Activated T-helper 2 cell treated with anti-CD3 and anti-CD28 coated beads, Interferon-gamma antibody, Interleukin-2, Interleukin-4, amounts not matched to agents 10 μg/mL and 5 μg/mL and 100 μg/mL, durations not matched to agents 14 hours and 24 hours and 36 hours (primary cell): ENCODE measurements around the gene SLC9A8. TPM values are rescaled to one million over a fixed set of nuclear protein-coding genes. Genes with fewer than 3 reads are reported as not detected.
A peak's percentile ranks its signal among the peaks of the same experiment; 100 is the strongest.
"Not testable (repeated sequence)": the region's sequence is repeated elsewhere in the genome, so short reads cannot be mapped to it uniquely, and the experiment has no call there.

Experiments
- DNase-seq: peaks from one replicate; pipeline ENCODE4 v3.0.0; 2021; ENCODE audit warnings: low spot score
- H3K27ac Mint-ChIP-seq: one replicate; pipeline ENCODE4 v1.8.0; 2021; ENCODE audit warnings: mixed read lengths
- H3K27me3 Mint-ChIP-seq: one replicate; pipeline ENCODE4 v1.8.0; 2021; ENCODE audit warnings: low read depth, mixed read lengths
- H3K36me3 Mint-ChIP-seq: one replicate; pipeline ENCODE4 v1.8.0; 2021; ENCODE audit warnings: low read depth, mixed read lengths
- H3K4me1 Mint-ChIP-seq: one replicate; pipeline ENCODE4 v1.8.0; 2021; ENCODE audit warnings: low read depth, mixed read lengths
- H3K4me3 Mint-ChIP-seq: one replicate; pipeline ENCODE4 v1.8.0; 2021; ENCODE audit warnings: low read depth, mild to moderate bottlenecking, moderate library complexity, mixed read lengths
- H3K9me3 Mint-ChIP-seq: one replicate; pipeline ENCODE4 v1.8.0; 2021; ENCODE audit warnings: mixed read lengths
- intact Hi-C: fragments of 100-400 bp; cut with micrococcal nuclease; formaldehyde crosslinking; loops from one replicate; pipeline ENCODE4 v1.15.1; 2023
- total RNA-seq: library from RNA; stranded (reverse); gene quantifications from 2 replicates; pipeline ENCODE4 v1.2.3, GENCODE V29; 2022

SLC9A8 gene
- total RNA-seq: 16.4 and 18.7 TPM in 2 replicates

GRCh38 chr20:49812507-49813304, at the start of gene SLC9A8:
Gene SLC9A8, plus strand, starts transcription at chr20:49812828. Its CDS starts 95 bp downstream, at chr20:49812923.
- H3K36me3 Mint-ChIP-seq: peaks cover 46% of the 10 kb centered on the region
- H3K4me1 Mint-ChIP-seq: peaks cover 43% of the 10 kb centered on the region
- peak within 1 kb of the TSS; percentile 94 for H3K27ac Mint-ChIP-seq
- DNase-seq: peak; percentile 75
- H3K9me3 Mint-ChIP-seq: no peaks in the 10 kb centered on the region
- intact Hi-C loops: loop anchor here (2.0 to 5.0 kb wide), 4 partner anchors 100 to 535 kb away; partner anchors contain the start of genes B4GALT5 and ZNFX1
- H3K27me3 Mint-ChIP-seq: no peaks in the 10 kb centered on the region
- H3K4me3 Mint-ChIP-seq: peak within 1 kb of the TSS; percentile 92

- Mint-ChIP-seq H3K27me3 (peaks cover 32% of the 10 kb centered on the region), H3K4me1 (peaks cover 9% of the 10 kb centered on the region), H3K36me3 (no peaks in the 10 kb centered on the region), H3K27ac (no peak overlapping the region), H3K9me3 (no peaks in the 10 kb centered on the region), H3K4me3 (no peak overlapping the region)
- intact Hi-C loops: no loop called here
- no peak for DNase-seq
Measured at GRCh38 chr20:49762940-49763766, 49.5 kb upstream of the SLC9A8 start.

- Mint-ChIP-seq H3K27me3 (peaks cover 22% of the 10 kb centered on the region), H3K4me1 (peaks cover 30% of the 10 kb centered on the region), H3K4me3 (no peak overlapping the region), H3K36me3 (no peaks in the 10 kb centered on the region), H3K9me3 (no peaks in the 10 kb centered on the region), H3K27ac (no peak overlapping the region)
- intact Hi-C loops: loop anchor here (5.0 kb wide), 1 partner anchor 53 kb away; the partner anchor contains the start of gene B4GALT5
- DNase-seq: no peak
Measured at GRCh38 chr20:49765413-49765736, 47.3 kb upstream of the SLC9A8 start.

GRCh38 chr20:49765846-49766541, 46.6 kb upstream of the SLC9A8 start:
- no peak for DNase-seq
- Mint-ChIP-seq H3K36me3 (no peaks in the 10 kb centered on the region), H3K4me1 (peaks cover 35% of the 10 kb centered on the region), H3K4me3 (no peak overlapping the region), H3K9me3 (no peaks in the 10 kb centered on the region), H3K27ac (no peak overlapping the region), H3K27me3 (peaks cover 24% of the 10 kb centered on the region)
- intact Hi-C loops: loop anchor here (5.0 kb wide), 1 partner anchor 54 kb away; the partner anchor contains the start of gene B4GALT5

GRCh38 chr20:49766979-49767521, 45.6 kb upstream of the SLC9A8 start:
- intact Hi-C loops: loop anchor here (5.0 kb wide), 1 partner anchor 55 kb away; the partner anchor contains the start of gene B4GALT5
- no peak overlapping the region for H3K4me3 Mint-ChIP-seq
- H3K9me3 Mint-ChIP-seq: no peaks in the 10 kb centered on the region
- peaks cover 20% of the 10 kb centered on the region for H3K27me3 Mint-ChIP-seq
- no peaks in the 10 kb centered on the region for H3K36me3 Mint-ChIP-seq
- H3K4me1 Mint-ChIP-seq: peaks cover 36% of the 10 kb centered on the region
- no peak for DNase-seq
- no peak overlapping the region for H3K27ac Mint-ChIP-seq

- H3K4me3 Mint-ChIP-seq: peak overlapping the region; percentile 30
Measured at GRCh38 chr20:49768204-49769047, 44.2 kb upstream of the SLC9A8 start.

GRCh38 chr20:49769048-49769581, 43.5 kb upstream of the SLC9A8 start:
- Mint-ChIP-seq H3K36me3 (no peaks in the 10 kb centered on the region), H3K4me1 (peaks cover 39% of the 10 kb centered on the region), H3K27me3 (peaks cover 17% of the 10 kb centered on the region), H3K27ac (no peak overlapping the region), H3K4me3 (peak overlapping the region; percentile 6), H3K9me3 (no peaks in the 10 kb centered on the region)
- intact Hi-C loops: loop anchor here (2.0 to 5.0 kb wide), 2 partner anchors 36 to 57 kb away; partner anchors contain the start of gene B4GALT5
- no peak for DNase-seq

More at GRCh38 chr20:49768204-49769047, 44.2 kb upstream of the SLC9A8 start:
- H3K36me3 Mint-ChIP-seq: no peaks in the 10 kb centered on the region
- peaks cover 20% of the 10 kb centered on the region for H3K27me3 Mint-ChIP-seq
- intact Hi-C loops: loop anchor here (2.0 to 5.0 kb wide), 2 partner anchors 36 to 56 kb away; partner anchors contain the start of gene B4GALT5
- DNase-seq: peak; percentile 36
- H3K27ac Mint-ChIP-seq: no peak overlapping the region
- H3K4me1 Mint-ChIP-seq: peaks cover 39% of the 10 kb centered on the region
- H3K9me3 Mint-ChIP-seq: no peaks in the 10 kb centered on the region

GRCh38 chr20:49770634-49771033, 42.0 kb upstream of the SLC9A8 start:
- Mint-ChIP-seq H3K4me3 (no peak overlapping the region), H3K4me1 (peaks cover 49% of the 10 kb centered on the region), H3K36me3 (no peaks in the 10 kb centered on the region), H3K9me3 (no peaks in the 10 kb centered on the region), H3K27me3 (peaks cover 8% of the 10 kb centered on the region), H3K27ac (no peak overlapping the region)
- intact Hi-C loops: no loop called here
- DNase-seq: no peak

GRCh38 chr20:49774213-49774612, 38.4 kb upstream of the SLC9A8 start:
- intact Hi-C loops, H3K36me3 Mint-ChIP-seq, H3K4me3 Mint-ChIP-seq, DNase-seq, H3K27ac Mint-ChIP-seq, H3K27me3 Mint-ChIP-seq, H3K9me3 Mint-ChIP-seq: not testable (repeated sequence)
- peaks cover 43% of the 10 kb centered on the region for H3K4me1 Mint-ChIP-seq

- DNase-seq: no peak
- Mint-ChIP-seq H3K4me3 (no peak overlapping the region), H3K27ac (no peak overlapping the region), H3K9me3 (no peaks in the 10 kb centered on the region), H3K4me1 (peaks cover 34% of the 10 kb centered on the region), H3K27me3 (peaks cover 2% of the 10 kb centered on the region), H3K36me3 (no peaks in the 10 kb centered on the region)
- intact Hi-C loops: no loop called here
Measured at GRCh38 chr20:49775229-49775693, 37.4 kb upstream of the SLC9A8 start.

GRCh38 chr20:49779972-49780371, 32.7 kb upstream of the SLC9A8 start:
- Mint-ChIP-seq H3K4me3 (no peak overlapping the region), H3K27me3 (no peaks in the 10 kb centered on the region), H3K9me3 (no peaks in the 10 kb centered on the region), H3K27ac (no peak overlapping the region), H3K36me3 (no peaks in the 10 kb centered on the region), H3K4me1 (peaks cover 30% of the 10 kb centered on the region)
- intact Hi-C loops: no loop called here
- DNase-seq: no peak
